Breast epithelium (tissue), 3 donors: ENCODE measurements around the gene ASPM.

Experiments
- CTCF ChIP-seq, 3 donors: fragments of 450-650 bp; IDR thresholded peaks; one replicate each; pipeline ENCODE4 v1.5.1; 2016 to 2017; ENCODE audit warnings: antibody characterized with exemption in 3 of 3, mild to moderate bottlenecking in 3 of 3, moderate library complexity in 3 of 3
- POLR2A ChIP-seq: fragments of 450-650 bp; IDR thresholded peaks from one replicate; pipeline ENCODE4 v1.6.1; 2016; ENCODE audit warnings: antibody characterized with exemption, mild to moderate bottlenecking, moderate library complexity
- POLR2AphosphoS5 ChIP-seq, 3 donors: sonication (generic); formaldehyde crosslinking; IDR thresholded peaks; one replicate each; pipeline ENCODE4 v1.6.1; 2017; ENCODE audit warnings: antibody characterized with exemption in 3 of 3

GRCh38 chr1:197096137-197096536, 50.3 kb downstream of the ASPM start:
- TF ChIP-seq POLR2A (no peak), POLR2AphosphoS5 (IDR thresholded peaks at IDR 0.05) (no peak), CTCF (IDR thresholded peaks at IDR 0.05) (no peak)
